ENCODE data around the gene NKD1. TPM values are rescaled to one million over a fixed set of nuclear protein-coding genes. Genes with fewer than 3 reads are reported as not detected.

NKD1 gene
- total RNA-seq, 1 experiment from 2014 or later, result 11.4 TPM

DNA sequence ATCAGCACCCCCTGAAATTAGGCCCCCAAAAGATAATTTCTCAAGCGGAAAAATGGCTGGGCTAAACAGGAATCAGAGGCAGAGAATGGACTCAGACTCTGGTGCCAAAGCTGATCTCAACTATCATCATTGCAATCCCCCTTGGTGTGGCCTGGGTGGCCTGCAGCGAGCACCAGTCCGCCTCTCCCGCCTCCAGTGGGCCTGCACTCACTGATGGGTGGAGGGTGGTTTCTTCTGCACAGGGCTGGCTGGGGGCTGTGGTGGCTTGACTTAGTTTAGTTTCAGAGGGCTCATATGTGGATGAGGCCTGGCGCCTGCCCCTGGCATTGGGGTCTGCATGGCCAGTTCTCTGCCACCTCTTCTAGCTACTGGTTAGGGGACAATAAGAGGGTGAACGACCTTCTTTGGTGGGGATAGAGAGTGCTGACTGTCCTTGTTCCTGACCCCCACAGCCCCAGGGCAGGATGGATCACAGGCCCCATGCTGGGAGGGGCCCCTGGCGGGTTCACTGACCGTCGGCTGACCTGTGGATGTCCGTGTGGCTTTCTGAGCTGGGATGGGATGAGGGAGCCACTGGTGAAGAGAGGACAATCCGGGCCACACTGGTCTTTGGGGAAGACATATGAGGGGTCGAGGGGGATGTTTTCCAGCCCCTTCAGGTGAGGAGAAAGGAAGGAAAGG, 70.2 kb downstream of the NKD1 start:
- no peaks in the 10 kb centered on the region for H3K9me3 ChIP-seq (ENCODE audit: control insufficient read depth in 1 of 2, insufficient read depth in 1 of 2, low read depth in 1 of 2, low read length in 2 of 2)
- POLR2A ChIA-PET, result no interaction called here
- no peak overlapping the region for H3K9ac ChIP-seq (ENCODE audit: low read length)
- no peaks in the 10 kb centered on the region for H3K36me3 ChIP-seq (ENCODE audit: control insufficient read depth in 1 of 2, insufficient read depth in 2 of 2, low read length in 2 of 2)
- no peak overlapping the region for H3K4me2 ChIP-seq (ENCODE audit: low read length)
- H3K79me2 ChIP-seq (ENCODE audit: insufficient read depth, low read length), result no peaks in the 10 kb centered on the region
- peaks cover 9 to 16% of the 10 kb centered on the region in 2 experiments for H3K4me1 ChIP-seq (ENCODE audit: control insufficient read depth in 1 of 2, insufficient read depth in 2 of 2, low read length in 2 of 2)
- DNase-seq (ENCODE audit: low read depth, low spot score), result no peak
- H3K27me3 ChIP-seq (ENCODE audit: insufficient read depth, low read length), result no peaks in the 10 kb centered on the region
- BruUV-seq (replicated peaks), result no TSS peak
- TF ChIP-seq EGR1 (IDR thresholded peaks at IDR 0.05; ENCODE audit: low read depth) (no peak), FOSL1 (IDR thresholded peaks at IDR 0.05; ENCODE audit: low read depth) (no peak), YY1 (IDR thresholded peaks at IDR 0.05; ENCODE audit: extremely low read depth, insufficient replicate concordance, low read depth, low read length) (no peak), POLR2AphosphoS5 (IDR thresholded peaks at IDR 0.05; ENCODE audit: low read depth, low read length) (no peak), SRF (IDR thresholded peaks at IDR 0.05; ENCODE audit: low read depth) (no peak), RAD21 (IDR thresholded peaks at IDR 0.05; ENCODE audit: low read depth) (no peak), EZH2phosphoT487 (IDR thresholded peaks at IDR 0.05; ENCODE audit: borderline replicate concordance) (no peak), ZFX (IDR thresholded peaks at IDR 0.05) (no peak), ZNF274 (IDR thresholded peaks at IDR 0.05; ENCODE audit: low read depth, low read length) (no peak), JUND (IDR thresholded peaks at IDR 0.05) (no peak), SIN3A (IDR thresholded peaks at IDR 0.05; ENCODE audit: low read depth) (no peak), ELF1 (IDR thresholded peaks at IDR 0.05; ENCODE audit: borderline replicate concordance, low read depth) (no peak), EZH2 (IDR thresholded peaks at IDR 0.05) (no peak), CBX3 (IDR thresholded peaks at IDR 0.05; ENCODE audit: low read depth) (no peak), SP1 (IDR thresholded peaks at IDR 0.05; ENCODE audit: low read depth) (no peak), CEBPB (IDR thresholded peaks at IDR 0.05; ENCODE audit: low read depth) (no peak)
- TF ChIP-seq, protein P1, sequence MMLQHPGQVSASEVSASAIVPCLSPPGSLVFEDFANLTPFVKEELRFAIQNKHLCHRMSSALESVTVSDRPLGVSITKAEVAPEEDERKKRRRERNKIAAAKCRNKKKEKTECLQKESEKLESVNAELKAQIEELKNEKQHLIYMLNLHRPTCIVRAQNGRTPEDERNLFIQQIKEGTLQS (IDR thresholded peaks at IDR 0.05), result no peak
- no peak overlapping the region for H2AFZ ChIP-seq (ENCODE audit: low read depth, low read length, poor library complexity, severe bottlenecking)
- RAD21 ChIA-PET (ENCODE audit: low non-redundant PET in 1 of 2, low total read pairs in 2 of 2, uncharacterized antibody in 2 of 2, unreplicated experiment in 2 of 2), result no interaction called here
- ATAC-seq, result no peak
- intact Hi-C loops (cut with micrococcal nuclease), result no loop called here
- H4K20me1 ChIP-seq (ENCODE audit: insufficient read depth), result no peaks in the 10 kb centered on the region
- CTCF ChIA-PET, result interaction anchor here (1.4 kb wide), 1 partner anchor 47 kb away, joined by 3 read pairs; no protein-coding TSS in a partner anchor
- H3K27ac ChIP-seq (ENCODE audit: low read depth, low read length), result no peak overlapping the region
- H3K4me3 ChIP-seq (replicated peaks in 1 of 2; ENCODE audit: low read depth in 1 of 2, low read length in 2 of 2), result no peak overlapping the region
- no peaks in the 10 kb centered on the region for H3K9me2 ChIP-seq (ENCODE audit: insufficient read depth)
